HG02588 (cell line): ENCODE measurements around the gene DCBLD2.
"Not testable (repeated sequence)": the region's sequence is repeated elsewhere in the genome, so short reads cannot be mapped to it uniquely, and the experiment has no call there.

Experiments used
- ATAC-seq: cut with Tn5 transposase; IDR thresholded peaks from one replicate; pipeline ENCODE4 v1.9.1; 2021; ENCODE audit warnings: mild to moderate bottlenecking, moderate library complexity; ENCODE audit not compliant: unreplicated experiment

DCBLD2 gene

DNA sequence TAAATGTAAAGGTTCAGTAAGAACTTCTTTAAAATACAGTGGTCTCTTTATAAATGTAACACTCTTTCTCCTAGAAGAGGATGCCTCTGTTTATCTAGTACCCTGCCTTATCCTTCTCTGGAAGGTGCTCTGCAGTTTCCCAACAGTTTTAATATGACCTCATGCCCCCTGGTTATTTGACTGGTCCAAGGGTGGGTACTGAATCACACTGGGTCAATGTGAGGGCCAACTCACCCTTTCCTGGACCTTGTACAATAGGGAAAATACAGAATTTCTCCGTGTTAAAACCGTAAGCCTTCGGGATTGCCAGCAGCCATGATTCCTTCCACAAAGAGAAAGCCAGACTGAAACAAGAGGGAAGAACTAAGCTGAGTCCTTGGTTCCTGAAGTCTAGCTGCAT is 9.2 kb downstream of the DCBLD2 start:
- ATAC-seq, result no peak

DNA sequence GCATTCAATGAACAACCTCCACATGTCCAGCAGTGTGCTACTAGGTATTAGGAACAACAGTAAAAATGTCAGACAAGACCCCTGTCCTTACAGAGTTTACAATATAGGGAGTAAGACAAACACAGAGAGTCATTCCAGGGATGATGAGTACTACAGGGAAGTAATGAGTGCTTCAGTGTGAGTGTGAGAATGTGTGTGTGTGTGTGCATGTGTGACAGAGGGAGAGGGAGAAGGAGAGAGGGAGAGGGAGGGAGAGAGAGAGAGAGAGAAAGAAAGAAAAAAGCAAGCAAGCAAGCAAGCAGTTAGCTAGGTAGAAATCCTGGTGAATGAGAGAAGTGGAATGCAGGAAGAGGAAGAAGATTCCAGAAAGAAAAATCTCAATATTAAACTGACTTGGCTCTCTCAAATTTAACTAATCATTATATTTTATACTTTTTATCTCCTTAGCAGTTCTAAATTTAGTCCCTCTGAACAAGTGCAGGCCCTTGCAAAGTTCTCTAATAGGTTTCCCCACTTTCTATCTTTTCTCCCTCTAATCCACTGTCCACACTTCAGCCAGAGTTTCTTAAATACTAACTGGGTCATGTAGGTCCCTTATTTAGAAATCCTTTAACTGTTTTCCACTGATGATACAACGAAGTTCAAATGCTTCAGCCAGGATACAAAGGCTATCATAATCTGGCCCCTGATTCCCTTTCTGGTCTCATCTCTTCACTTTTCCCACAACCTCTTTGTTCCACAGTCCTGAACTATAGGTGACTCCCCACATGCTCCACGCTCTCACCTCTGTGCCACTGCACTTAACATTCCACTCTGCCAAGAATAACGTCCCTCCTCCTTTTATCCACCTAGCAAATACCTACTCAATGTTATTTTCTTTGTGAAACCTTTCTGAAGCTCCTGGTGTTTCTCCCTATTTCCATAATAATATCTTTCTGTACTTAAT is 10.3 kb downstream of the DCBLD2 start:
- no peak for ATAC-seq

GRCh38 chr3:98890181-98890835 is 11.2 kb downstream of the DCBLD2 start:
- no peak for ATAC-seq

GRCh38 chr3:98887684-98888083 is 13.8 kb downstream of the DCBLD2 start:
- ATAC-seq, result no peak

DNA sequence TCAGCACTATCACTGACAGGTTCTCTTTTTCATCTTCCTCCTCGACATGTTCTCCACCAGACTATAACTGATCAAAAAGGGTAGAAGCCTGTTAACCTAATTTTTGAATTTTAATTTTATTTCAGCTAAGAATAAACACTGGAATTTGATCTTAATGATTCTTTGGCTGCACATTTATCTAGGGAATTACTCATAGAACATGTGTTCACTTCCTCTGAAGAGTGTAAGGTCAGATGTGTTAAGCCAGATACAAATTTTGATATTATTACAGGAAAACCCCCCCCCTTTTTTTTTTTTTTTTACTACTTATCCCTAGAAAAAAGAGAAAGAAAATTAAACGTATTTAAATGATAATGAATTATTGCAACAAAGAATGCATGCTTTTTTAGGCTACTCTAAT is 15.0 kb downstream of the DCBLD2 start:
- ATAC-seq, result no peak

GRCh38 chr3:98885851-98886250 is 15.6 kb downstream of the DCBLD2 start:
- ATAC-seq, result no peak

DNA sequence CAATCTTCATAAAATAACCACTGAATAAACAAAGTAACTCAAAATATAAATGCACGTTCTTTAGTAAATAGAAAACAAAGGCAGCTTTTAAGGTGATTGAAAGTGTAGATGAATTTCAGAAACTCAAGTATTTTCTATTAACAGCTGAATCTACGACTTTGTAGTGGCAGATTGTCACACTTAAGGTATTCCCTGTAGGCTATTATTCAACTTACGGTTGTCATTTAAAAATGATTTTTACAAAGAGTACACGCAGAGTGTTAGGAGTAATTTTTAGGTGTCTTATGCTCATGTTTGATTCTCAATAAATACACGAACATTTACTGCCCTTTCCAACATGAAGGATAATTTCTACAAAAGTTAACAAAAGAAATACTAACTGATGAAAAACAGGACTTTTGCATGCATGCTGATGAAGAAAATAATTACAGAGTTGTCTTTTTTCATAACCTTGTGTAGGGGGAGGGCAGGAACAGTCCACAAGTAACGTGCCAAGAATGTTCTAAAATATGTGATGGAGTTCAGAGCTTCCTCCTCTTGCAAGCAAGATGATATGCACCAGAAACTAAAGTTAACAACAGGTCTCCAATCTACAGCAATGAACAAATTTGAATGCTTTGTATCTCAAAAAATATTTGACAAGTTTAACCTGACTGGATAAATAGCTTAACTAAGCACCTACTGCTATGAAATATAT is 16.7 kb downstream of the DCBLD2 start:
- no peak for ATAC-seq

GRCh38 chr3:98882614-98883333 is 18.7 kb downstream of the DCBLD2 start:
- ATAC-seq, result not testable (repeated sequence)

GRCh38 chr3:98877132-98877531 is 24.4 kb downstream of the DCBLD2 start:
- no peak for ATAC-seq

DNA sequence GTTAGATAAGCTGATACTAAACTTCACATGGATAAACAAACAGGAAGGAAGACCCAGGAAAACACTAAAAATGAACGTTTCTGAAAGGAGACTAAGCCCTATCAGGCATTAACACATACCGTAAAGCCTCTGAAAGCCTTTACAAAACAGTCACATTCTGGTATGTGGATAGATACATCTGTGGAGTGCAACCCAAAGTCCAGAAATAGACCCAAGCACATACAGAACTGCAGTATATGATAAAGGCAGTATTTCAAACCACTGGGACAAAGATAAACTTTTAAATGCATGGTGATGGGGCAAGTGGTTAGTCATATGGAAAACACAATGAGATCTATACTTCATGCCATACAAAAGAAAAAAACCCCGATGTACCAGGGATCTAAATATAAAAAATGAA is 26.0 kb downstream of the DCBLD2 start:
- no peak for ATAC-seq

DNA sequence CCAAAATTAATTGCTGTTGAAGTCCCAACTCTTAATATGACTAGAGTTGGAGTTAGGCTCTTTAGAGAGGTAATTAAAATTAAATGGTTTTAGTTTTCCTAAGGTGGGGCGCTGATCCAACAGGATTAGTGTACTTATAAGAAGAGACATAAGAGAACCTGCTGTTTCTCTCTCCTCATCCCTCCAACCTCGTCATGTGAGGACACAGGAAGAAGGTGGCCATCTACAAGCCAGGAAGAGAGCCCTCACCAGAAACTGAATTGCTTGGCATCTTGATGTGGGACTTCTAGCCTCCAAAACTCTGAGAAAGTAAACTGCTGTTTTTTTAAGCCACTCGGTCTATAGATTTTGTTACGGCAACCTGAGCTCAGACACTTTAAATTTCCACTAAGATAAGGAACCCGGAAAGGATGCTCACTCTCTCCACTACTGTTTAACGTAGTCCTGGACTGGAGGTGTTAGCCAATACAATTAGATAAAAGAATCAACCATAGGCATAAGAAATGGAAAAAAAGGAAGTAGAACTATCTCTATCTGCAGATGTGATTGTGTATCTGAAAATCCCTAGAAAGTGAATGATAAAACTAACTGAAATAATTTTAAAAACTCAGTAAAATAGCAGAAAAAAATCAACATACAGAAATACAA is 26.8 kb downstream of the DCBLD2 start:
- no peak for ATAC-seq

- no peak for ATAC-seq
Measured at GRCh38 chr3:98869391-98869790, 32.1 kb downstream of the DCBLD2 start.

DNA sequence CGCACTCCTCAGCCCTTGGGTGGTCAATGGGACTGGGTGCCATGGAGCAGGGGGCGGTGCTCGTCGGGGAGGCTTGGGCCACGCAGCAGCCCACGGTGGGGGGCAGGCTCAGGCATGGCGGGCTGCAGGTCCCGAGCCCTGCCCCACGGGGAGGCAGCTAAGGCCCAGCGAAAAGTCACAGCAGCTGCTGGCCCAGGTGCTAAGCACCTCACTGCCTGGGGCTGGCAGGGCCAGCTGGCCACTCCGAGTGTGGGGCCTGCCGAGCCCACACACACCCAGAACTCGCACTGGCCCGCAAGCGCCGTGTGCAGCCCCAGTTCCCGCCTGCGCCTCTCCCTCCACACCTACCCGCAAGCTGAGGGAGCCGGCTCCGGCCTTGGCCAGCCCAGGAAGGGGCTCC is 43.5 kb downstream of the DCBLD2 start:
- ATAC-seq, result not testable (repeated sequence)

DNA sequence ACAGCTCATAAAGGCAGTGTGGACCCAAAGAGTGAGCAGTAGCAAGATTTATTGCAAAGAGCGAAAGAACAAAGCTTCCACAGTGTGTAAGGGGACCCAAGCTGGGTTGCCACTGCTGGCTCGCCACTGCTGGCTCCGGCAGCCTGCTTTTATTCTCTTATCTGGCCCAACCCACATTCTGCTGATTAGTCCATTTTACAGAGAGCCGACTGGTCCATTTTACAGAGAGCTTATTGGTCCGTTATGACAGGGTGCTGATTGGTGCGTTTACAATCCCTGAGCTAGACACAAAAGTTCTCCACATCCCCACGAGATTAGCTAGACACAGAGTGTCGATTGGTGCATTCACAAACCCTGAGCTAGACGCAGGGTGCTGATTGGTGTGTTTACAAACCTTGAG is 44.2 kb downstream of the DCBLD2 start:
- not testable (repeated sequence) for ATAC-seq

GRCh38 chr3:98856724-98857123 is 44.8 kb downstream of the DCBLD2 start:
- ATAC-seq, result no peak

- ATAC-seq, result no peak
Measured at GRCh38 chr3:98855806-98856400, 45.6 kb downstream of the DCBLD2 start.

GRCh38 chr3:98848108-98848507 is 53.4 kb downstream of the DCBLD2 start:
- ATAC-seq, result no peak

GRCh38 chr3:98846101-98846500 is 55.4 kb downstream of the DCBLD2 start:
- ATAC-seq, result no peak

GRCh38 chr3:98843266-98843959 is 58.1 kb downstream of the DCBLD2 start:
- ATAC-seq, result no peak
